NCI-H1930 (cell line): ENCODE measurements around the gene SYCE1.
"Not testable (repeated sequence)": the region's sequence is repeated elsewhere in the genome, so short reads cannot be mapped to it uniquely, and the experiment has no call there.

Source experiments
- DNase-seq, 2 experiments: peaks; one replicate each; lab custom pipeline; 2025; lab: John Stamatoyannopoulos, UW

The SYCE1 gene

GRCh38 chr10:133565441-133566294, at the start of gene SYCE1:
TSS of gene SYCE1 (minus strand) at chr10:133565583. CDS start at chr10:133565529, 54 bp downstream.
- DNase-seq, result no peak

- no peak for DNase-seq
Measured at GRCh38 chr10:133614830-133615580, 49.6 kb upstream of the SYCE1 start.

GRCh38 chr10:133613699-133614098, 48.3 kb upstream of the SYCE1 start:
- DNase-seq, result no peak

- DNase-seq, result no peak
Measured at GRCh38 chr10:133611079-133611478, 45.7 kb upstream of the SYCE1 start.

GRCh38 chr10:133608855-133609254, 43.5 kb upstream of the SYCE1 start:
- DNase-seq, result peak in 1 of 2 experiments; percentile 19

GRCh38 chr10:133603434-133603833, 38.1 kb upstream of the SYCE1 start:
- DNase-seq, result not testable (repeated sequence)

GRCh38 chr10:133600657-133601056, 35.3 kb upstream of the SYCE1 start:
- DNase-seq, result no peak

- DNase-seq, result not testable (repeated sequence)
Measured at GRCh38 chr10:133599869-133600268, 34.5 kb upstream of the SYCE1 start.

- no peak for DNase-seq
Measured at GRCh38 chr10:133592716-133593115, 27.3 kb upstream of the SYCE1 start.

GRCh38 chr10:133590970-133591359, 25.6 kb upstream of the SYCE1 start:
- DNase-seq, result no peak

GRCh38 chr10:133590226-133590969, 25.0 kb upstream of the SYCE1 start:
- DNase-seq, result no peak

- not testable (repeated sequence) for DNase-seq
Measured at GRCh38 chr10:133577037-133577436, 11.7 kb upstream of the SYCE1 start.

- DNase-seq, result not testable (repeated sequence)
Measured at GRCh38 chr10:133573460-133573859, 8.1 kb upstream of the SYCE1 start.

- not testable (repeated sequence) for DNase-seq
Measured at GRCh38 chr10:133572055-133572454, 6.7 kb upstream of the SYCE1 start.

GRCh38 chr10:133569801-133570200, 4.4 kb upstream of the SYCE1 start:
- not testable (repeated sequence) for DNase-seq

GRCh38 chr10:133568831-133569527, 3.6 kb upstream of the SYCE1 start:
- DNase-seq, result not testable (repeated sequence)

GRCh38 chr10:133568287-133568614, 2.9 kb upstream of the SYCE1 start:
- no peak for DNase-seq

GRCh38 chr10:133567609-133568286, 2.4 kb upstream of the SYCE1 start:
- no peak for DNase-seq

GRCh38 chr10:133567119-133567518, 1.7 kb upstream of the SYCE1 start:
- DNase-seq, result no peak

GRCh38 chr10:133564816-133565215, 567 bp downstream of the SYCE1 start:
- DNase-seq, result no peak

- no peak for DNase-seq
Measured at GRCh38 chr10:133559216-133559615, 6.2 kb downstream of the SYCE1 start.
